ENCODE measurements around the gene PIAS4. TPM values are rescaled to one million over a fixed set of nuclear protein-coding genes. Genes with fewer than 3 reads are reported as not detected.
A peak's percentile ranks its signal among the peaks of the same experiment; 100 is the strongest.

PIAS4 gene
- polyA plus RNA-seq, 1 donor (not counting 4 experiments of a cell fraction or from before 2014, with no cell fraction given) = 7.5 TPM

DNA sequence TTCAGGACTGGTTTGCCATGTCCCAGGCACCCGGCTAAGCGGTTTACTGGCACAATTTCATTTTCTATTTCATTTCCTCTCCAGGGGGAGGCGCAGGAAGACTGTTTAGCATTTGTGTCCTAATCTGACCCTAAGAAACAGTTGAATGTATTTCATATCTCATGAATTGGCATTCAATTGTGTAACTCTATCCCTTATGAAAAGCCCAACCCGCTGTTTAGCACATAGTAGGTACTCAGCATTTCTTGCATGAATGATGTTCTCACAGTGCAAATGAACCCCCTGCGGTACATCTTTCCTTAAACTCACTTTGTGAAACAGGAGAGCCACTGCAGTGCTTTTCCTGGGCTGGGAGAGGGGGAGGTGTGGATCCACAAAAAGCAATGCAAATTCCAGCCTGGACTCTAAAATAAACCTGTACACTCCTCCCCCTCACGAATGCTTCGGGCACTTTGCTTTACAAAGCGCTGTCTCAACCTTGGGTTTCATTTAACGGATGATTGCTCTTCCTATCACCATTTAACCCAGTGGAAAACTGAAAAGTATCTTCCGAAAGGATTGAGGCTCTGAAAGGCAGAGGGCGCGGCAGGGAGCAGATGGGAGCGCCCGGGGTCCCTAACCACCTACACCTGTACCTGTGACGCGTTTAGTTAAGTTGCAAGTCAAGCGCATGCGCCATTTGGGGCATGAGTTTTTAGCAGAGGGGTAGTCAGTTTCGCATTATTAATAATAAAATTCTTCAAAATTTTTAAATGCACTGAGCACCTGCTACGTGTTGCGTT lies 21.1 kb upstream of the PIAS4 start:
- Histone ChIP-seq H3K79me2 (ENCODE audit: control insufficient read depth, insufficient read depth, low read length) (peaks cover 39% of the 10 kb centered on the region), H3K4me3 (ENCODE audit: control insufficient read depth in 2 of 3, extremely low read depth in 1 of 3, insufficient read depth in 2 of 3, low read depth in 1 of 3, low read length in 3 of 3) (peak overlapping the region; percentile 83 to 98 (median 95)), H3K9ac (ENCODE audit: control insufficient read depth, extremely low read depth, insufficient read depth, low read length) (peak overlapping the region; percentile 99), H3K27ac (ENCODE audit: control insufficient read depth, insufficient read depth, low read length) (peak overlapping the region; percentile 14), H2AFZ (ENCODE audit: control insufficient read depth, low read length) (peak overlapping the region; percentile 47), H3K9me1 (ENCODE audit: control insufficient read depth, extremely low read depth, insufficient read depth, low read length) (peaks cover 7% of the 10 kb centered on the region), H4K20me1 (ENCODE audit: control insufficient read depth, extremely low read depth, insufficient read depth, low read length) (peaks cover 40% of the 10 kb centered on the region), H3K36me3 (ENCODE audit: control insufficient read depth in 2 of 2, extremely low read depth in 1 of 2, insufficient read depth in 2 of 2, low read length in 2 of 2) (peaks cover 25 to 34% of the 10 kb centered on the region in 2 experiments), H3K4me1 (ENCODE audit: control insufficient read depth, extremely low read depth, insufficient read depth, low read length) (peaks cover 41% of the 10 kb centered on the region), H3K27me3 (ENCODE audit: control insufficient read depth, extremely low read depth, insufficient read depth, low read length) (no peaks in the 10 kb centered on the region), H3K4me2 (ENCODE audit: control insufficient read depth, extremely low read depth, insufficient read depth, low read depth, low read length) (peak overlapping the region; percentile 100), H3K9me3 (ENCODE audit: control insufficient read depth, low read depth, low read length) (no peaks in the 10 kb centered on the region)
- DNase-seq (ENCODE audit: low read depth, low spot score) (peak; percentile 45), FAIRE-seq (no peak)
- dilution Hi-C loops (cut with MboI; ENCODE audit: extremely low pct_ligation_motif_present, low sequenced_read_pairs) = no loop called here
- TF ChIP-seq EZH2 (IDR thresholded peaks at IDR 0.05; ENCODE audit: low read length) (no peak), CTCF (optimal IDR thresholded peaks at IDR 0.05 in 1 of 3, IDR thresholded peaks at IDR 0.05 in 1 of 3, conservative IDR thresholded peaks at IDR 0.05 in 1 of 3; ENCODE audit: extremely low read depth in 1 of 3, insufficient read depth in 2 of 3, low read length in 3 of 3) (peak; percentile 34 to 55 (median 47))

DNA sequence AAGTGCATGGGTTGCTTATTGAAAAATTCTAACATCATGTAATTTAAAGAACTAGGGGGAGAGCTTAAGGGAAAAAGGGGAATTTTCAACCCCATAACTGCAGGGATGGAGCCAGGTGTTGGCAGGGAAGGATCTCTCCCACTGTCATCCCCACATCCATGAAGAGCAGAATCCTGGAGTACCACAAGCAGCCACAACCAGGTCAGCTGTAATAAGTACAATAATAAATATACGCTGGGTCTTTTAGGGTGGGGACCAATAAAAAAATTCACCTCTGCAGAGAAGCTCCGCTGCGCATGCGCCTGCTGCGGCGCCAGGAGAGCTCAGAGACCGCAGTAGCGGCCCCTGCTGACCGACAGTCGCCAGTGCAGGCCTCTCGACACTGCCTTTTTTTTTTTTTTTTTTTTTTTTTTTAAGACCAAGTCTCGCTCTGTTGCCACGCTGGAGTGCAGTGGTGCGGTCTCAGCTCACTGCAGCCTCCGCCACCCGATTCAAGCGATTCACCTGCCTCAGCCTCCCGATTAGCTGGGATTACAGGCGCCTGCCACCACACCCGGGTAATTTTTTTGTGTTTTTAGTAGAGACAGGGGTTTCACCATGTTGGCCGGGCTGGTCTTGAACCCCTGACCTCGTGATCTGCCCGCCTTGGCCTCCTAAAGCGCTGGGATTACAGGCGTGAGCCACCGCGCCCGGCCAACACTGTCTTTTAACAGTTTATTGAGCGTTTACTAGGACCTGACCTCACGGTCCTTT lies 19.7 kb upstream of the PIAS4 start:
- no peak overlapping the region for H3K27ac ChIP-seq (ENCODE audit: control insufficient read depth, insufficient read depth, low read length)

More for the DNA sequence above, 19.7 kb upstream of the PIAS4 start:
- dilution Hi-C loops (cut with MboI; ENCODE audit: extremely low pct_ligation_motif_present, low sequenced_read_pairs) = no loop called here
- Histone ChIP-seq H3K9ac (ENCODE audit: control insufficient read depth, extremely low read depth, insufficient read depth, low read length) (peak overlapping the region; percentile 22), H2AFZ (ENCODE audit: control insufficient read depth, low read length) (peak overlapping the region; percentile 75), H3K9me1 (ENCODE audit: control insufficient read depth, extremely low read depth, insufficient read depth, low read length) (peaks cover 3% of the 10 kb centered on the region), H3K9me3 (ENCODE audit: control insufficient read depth, low read depth, low read length) (no peaks in the 10 kb centered on the region), H3K4me1 (ENCODE audit: control insufficient read depth, extremely low read depth, insufficient read depth, low read length) (peaks cover 35% of the 10 kb centered on the region), H4K20me1 (ENCODE audit: control insufficient read depth, extremely low read depth, insufficient read depth, low read length) (peaks cover 27% of the 10 kb centered on the region), H3K36me3 (ENCODE audit: control insufficient read depth in 2 of 2, extremely low read depth in 1 of 2, insufficient read depth in 2 of 2, low read length in 2 of 2) (peaks cover 12 to 20% of the 10 kb centered on the region in 2 experiments), H3K27me3 (ENCODE audit: control insufficient read depth, extremely low read depth, insufficient read depth, low read length) (no peaks in the 10 kb centered on the region), H3K4me2 (ENCODE audit: control insufficient read depth, extremely low read depth, insufficient read depth, low read depth, low read length) (peak overlapping the region; percentile 100), H3K79me2 (ENCODE audit: control insufficient read depth, insufficient read depth, low read length) (peaks cover 25% of the 10 kb centered on the region), H3K4me3 (ENCODE audit: control insufficient read depth in 2 of 3, extremely low read depth in 1 of 3, insufficient read depth in 2 of 3, low read depth in 1 of 3, low read length in 3 of 3) (peak overlapping the region; percentile 1 to 98 (median 83))
- peak; percentile 25 for DNase-seq (ENCODE audit: low read depth, low spot score)
- FAIRE-seq = no peak
- TF ChIP-seq CTCF (optimal IDR thresholded peaks at IDR 0.05 in 1 of 3, IDR thresholded peaks at IDR 0.05 in 1 of 3, conservative IDR thresholded peaks at IDR 0.05 in 1 of 3; ENCODE audit: extremely low read depth in 1 of 3, insufficient read depth in 2 of 3, low read length in 3 of 3) = peak; percentile 68 to 94 (median 79)
- no peak for TF ChIP-seq EZH2 (IDR thresholded peaks at IDR 0.05; ENCODE audit: low read length)
